ENCODE data around the gene HDAC8.
"Not testable (repeated sequence)": the region's sequence is repeated elsewhere in the genome, so short reads cannot be mapped to it uniquely, and the experiment has no call there.

HDAC8 gene

GRCh38 chrX:72532366-72532765 lies 40.3 kb downstream of the HDAC8 start:
- TF ChIP-seq, protein P1, sequence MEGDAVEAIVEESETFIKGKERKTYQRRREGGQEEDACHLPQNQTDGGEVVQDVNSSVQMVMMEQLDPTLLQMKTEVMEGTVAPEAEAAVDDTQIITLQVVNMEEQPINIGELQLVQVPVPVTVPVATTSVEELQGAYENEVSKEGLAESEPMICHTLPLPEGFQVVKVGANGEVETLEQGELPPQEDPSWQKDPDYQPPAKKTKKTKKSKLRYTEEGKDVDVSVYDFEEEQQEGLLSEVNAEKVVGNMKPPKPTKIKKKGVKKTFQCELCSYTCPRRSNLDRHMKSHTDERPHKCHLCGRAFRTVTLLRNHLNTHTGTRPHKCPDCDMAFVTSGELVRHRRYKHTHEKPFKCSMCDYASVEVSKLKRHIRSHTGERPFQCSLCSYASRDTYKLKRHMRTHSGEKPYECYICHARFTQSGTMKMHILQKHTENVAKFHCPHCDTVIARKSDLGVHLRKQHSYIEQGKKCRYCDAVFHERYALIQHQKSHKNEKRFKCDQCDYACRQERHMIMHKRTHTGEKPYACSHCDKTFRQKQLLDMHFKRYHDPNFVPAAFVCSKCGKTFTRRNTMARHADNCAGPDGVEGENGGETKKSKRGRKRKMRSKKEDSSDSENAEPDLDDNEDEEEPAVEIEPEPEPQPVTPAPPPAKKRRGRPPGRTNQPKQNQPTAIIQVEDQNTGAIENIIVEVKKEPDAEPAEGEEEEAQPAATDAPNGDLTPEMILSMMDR (IDR thresholded peaks at IDR 0.05; ENCODE audit: low read length, missing control alignments), result no peak
- DNase-seq (ENCODE audit: low read depth), result no peak
- H3K4me3 ChIP-seq (replicated peaks; ENCODE audit: low read depth, low read length), result no peak overlapping the region

DNA sequence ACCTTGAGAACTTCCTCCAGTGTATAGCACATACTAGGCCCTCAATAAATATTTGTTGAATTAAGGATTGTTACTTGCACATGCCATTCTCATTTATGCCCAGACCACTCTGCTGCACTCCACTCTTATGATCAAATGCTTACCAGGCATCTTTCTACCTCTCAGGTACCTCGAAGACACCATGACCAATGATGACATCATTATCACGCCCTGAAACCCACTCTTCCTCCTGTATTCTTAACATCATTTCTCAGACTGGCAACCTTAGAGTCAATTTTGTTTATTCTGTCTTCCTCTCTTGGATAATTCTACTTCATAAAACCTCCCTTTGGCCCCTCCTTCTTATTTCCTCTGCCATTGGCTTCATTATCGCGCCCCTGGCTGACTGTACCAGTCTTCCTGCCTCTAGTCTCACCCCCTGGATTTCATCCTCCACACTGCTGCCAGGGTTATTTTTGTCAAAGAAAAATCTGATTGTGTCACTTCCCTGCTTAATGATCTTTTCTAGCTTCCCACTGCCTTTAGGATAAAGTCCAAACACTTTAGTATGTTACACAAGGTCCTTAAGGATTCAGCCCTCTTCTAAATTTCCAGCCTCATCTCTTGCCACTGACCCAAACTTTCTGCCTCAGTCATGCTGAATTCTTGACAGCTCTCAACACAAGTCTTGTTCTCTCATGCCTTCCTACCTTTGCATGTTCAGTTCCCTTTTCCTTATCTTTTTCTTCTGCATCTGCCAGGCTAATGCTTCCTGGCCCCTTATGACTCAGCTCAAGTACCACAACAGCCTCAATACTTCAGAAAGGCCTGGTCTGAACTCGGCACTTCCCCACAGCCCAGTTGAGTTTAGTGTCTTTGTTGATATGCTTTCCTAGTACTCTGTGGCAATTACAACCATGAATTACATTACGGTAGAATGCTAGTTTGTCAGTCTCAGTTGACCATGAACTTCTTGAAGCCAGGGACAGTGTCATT lies 45.8 kb downstream of the HDAC8 start:
- TF ChIP-seq, protein P1 (IDR thresholded peaks at IDR 0.05; ENCODE audit: low read length, missing control alignments), result no peak
- no peak overlapping the region for H3K4me3 ChIP-seq (replicated peaks; ENCODE audit: low read depth, low read length)
- DNase-seq (ENCODE audit: low read depth), result peak; percentile 51

DNA sequence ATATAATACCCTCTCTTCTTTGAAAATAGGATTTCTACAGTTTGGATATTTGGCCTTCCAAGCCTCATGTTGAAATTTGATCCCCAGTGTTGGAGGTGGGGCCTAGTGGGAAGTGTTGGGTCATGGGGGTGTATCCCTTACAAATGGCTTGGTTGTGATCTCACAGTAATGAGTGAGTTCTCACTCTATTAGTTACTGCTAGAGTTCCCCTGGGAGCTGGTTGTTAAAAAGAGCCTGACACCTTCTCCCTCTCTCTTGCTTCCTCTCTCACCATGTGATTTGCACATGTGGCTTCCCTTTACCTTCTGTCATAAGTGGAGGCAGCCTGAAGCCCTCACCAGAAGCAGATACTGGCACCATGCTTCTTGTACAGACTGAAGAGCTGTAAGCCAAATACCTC lies 73.9 kb downstream of the HDAC8 start:
- H3K4me3 ChIP-seq (replicated peaks; ENCODE audit: low read depth, low read length), result no peak overlapping the region
- DNase-seq (ENCODE audit: low read depth), result no peak
- TF ChIP-seq, protein P1 (IDR thresholded peaks at IDR 0.05; ENCODE audit: low read length, missing control alignments), result no peak

GRCh38 chrX:72495046-72495445 lies 77.6 kb downstream of the HDAC8 start:
- TF ChIP-seq, protein P1 (IDR thresholded peaks at IDR 0.05; ENCODE audit: low read length, missing control alignments), result no peak
- no peak for DNase-seq (ENCODE audit: low read depth)

GRCh38 chrX:72492499-72492898 lies 80.1 kb downstream of the HDAC8 start:
- TF ChIP-seq, protein P1 (IDR thresholded peaks at IDR 0.05; ENCODE audit: low read length, missing control alignments), result no peak
- DNase-seq (ENCODE audit: low read depth), result no peak
- no peak overlapping the region for H3K4me3 ChIP-seq (replicated peaks; ENCODE audit: low read depth, low read length)

More at GRCh38 chrX:72495046-72495445, 77.6 kb downstream of the HDAC8 start:
- H3K4me3 ChIP-seq (replicated peaks; ENCODE audit: low read depth, low read length), result no peak overlapping the region

DNA sequence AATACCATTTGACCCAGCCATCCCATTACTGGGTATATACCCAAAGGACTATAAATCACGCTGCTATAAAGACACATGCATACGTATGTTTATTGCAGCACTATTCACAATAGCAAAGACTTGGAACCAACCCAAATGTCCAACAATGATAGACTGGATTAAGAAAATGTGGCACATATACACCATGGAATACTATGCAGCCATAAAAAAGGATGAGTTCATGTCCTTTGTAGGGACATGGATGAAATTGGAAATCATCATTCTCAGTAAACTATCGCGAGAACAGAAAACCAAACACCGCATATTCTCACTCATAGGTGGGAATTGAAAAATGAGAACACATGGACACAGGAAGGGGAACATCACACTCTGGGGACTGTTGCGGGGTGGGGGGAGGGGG lies 82.4 kb downstream of the HDAC8 start:
- DNase-seq (ENCODE audit: low read depth); H3K4me3 ChIP-seq (replicated peaks; ENCODE audit: low read depth, low read length): not testable (repeated sequence)

- DNase-seq (ENCODE audit: low read depth), result no peak
- TF ChIP-seq, protein P1 (IDR thresholded peaks at IDR 0.05; ENCODE audit: low read length, missing control alignments), result no peak
Observed at GRCh38 chrX:72487661-72488060, 85.0 kb downstream of the HDAC8 start.

More at GRCh38 chrX:72487661-72488060, 85.0 kb downstream of the HDAC8 start:
- no peak overlapping the region for H3K4me3 ChIP-seq (replicated peaks; ENCODE audit: low read depth, low read length)

All from fibroblast of pulmonary artery (primary cell).